HepG2 (cell line): Measurements from ENCODE around the gene EARS2. TPM values are rescaled to one million over a fixed set of nuclear protein-coding genes. Genes with fewer than 3 reads are reported as not detected.

ENCODE experiments used
- CREM ChIP-seq, 2 experiments: sonication (generic) in 1 of 2; formaldehyde crosslinking in 1 of 2; IDR thresholded peaks; 2 replicates each; pipeline versions ENCODE4 v1.4.0 to v1.6.1; 2016 to 2020; ENCODE audit warnings: antibody characterized with exemption in 1 of 2, mild to moderate bottlenecking in 1 of 2, missing genetic modification reagents in 1 of 2
- GLMP ChIP-seq: sonication (generic); formaldehyde crosslinking; IDR thresholded peaks from 2 replicates; pipeline ENCODE4 v1.9.0; 2021; ENCODE audit warnings: missing genetic modification reagents, mild to moderate bottlenecking, borderline replicate concordance
- POLR2AphosphoS2 ChIP-seq: IDR thresholded peaks from 2 replicates; pipeline ENCODE4 v1.6.1; 2011; ENCODE audit warnings: low read depth, low read length, improper control_type of control experiment
- TBL1XR1 ChIP-seq: fragments of 150-350 bp; IDR thresholded peaks from 2 replicates; pipeline ENCODE4 v1.6.1; 2014; ENCODE audit warnings: borderline replicate concordance, low read length; ENCODE audit not compliant: partially characterized antibody
- ZBTB40 ChIP-seq, 2 experiments: fragments of 450-650 bp in 1 of 2; sonication (generic) in 1 of 2; formaldehyde crosslinking in 1 of 2; IDR thresholded peaks; 2 replicates each; pipeline versions ENCODE4 v1.6.1 to v1.8.0; 2016 to 2022; ENCODE audit warnings: antibody characterized with exemption in 1 of 2, mild to moderate bottlenecking in 1 of 2, missing genetic modification reagents in 1 of 2
- ZNF234 ChIP-seq: sonication (generic); formaldehyde crosslinking; conservative IDR thresholded peaks from 2 replicates; pipeline ENCODE4 v1.5.1; 2020; ENCODE audit warnings: mild to moderate bottlenecking, missing genetic modification reagents
- ZNF407 ChIP-seq: sonication (generic); formaldehyde crosslinking; IDR thresholded peaks from one replicate; pipeline ENCODE4 v1.5.1; 2020; ENCODE audit warnings: mild to moderate bottlenecking, missing genetic modification reagents; ENCODE audit errors: not compliant biosample characterization
- polyA plus RNA-seq, 8 experiments: library from polyadenylated mRNA; depleted of rRNA in 3 of 8; stranded (reverse) in 7 of 8; unstranded in 1 of 8; fragments of >200 nt; fragmentation: Illumina TruSeq in 4 of 8; extraction: Trizol in 4 of 8; gene quantifications; 2 replicates each; pipeline versions ENCODE4 v1.2.1 to v1.2.3, GENCODE V29; 2011 to 2016; ENCODE audit warnings: low read depth in 4 of 8, missing spikeins in 1 of 8, mixed read lengths in 1 of 8; ENCODE audit not compliant: insufficient read depth in 1 of 8
- total RNA-seq, 5 experiments: library from RNA; depleted of rRNA; stranded (reverse); fragments of >200 nt; fragmentation: Illumina TruSeq; extraction: Trizol; gene quantifications; 2 replicates each; pipeline ENCODE4 v1.2.3, GENCODE V29; 2016; ENCODE audit warnings: low read depth in 1 of 5

EARS2 gene
- total and polyA plus RNA-seq, 2 of the 13 experiments (the other 11 are each of a cell fraction or from before 2014, with no cell fraction given): 49.4 to 80.4 TPM

DNA sequence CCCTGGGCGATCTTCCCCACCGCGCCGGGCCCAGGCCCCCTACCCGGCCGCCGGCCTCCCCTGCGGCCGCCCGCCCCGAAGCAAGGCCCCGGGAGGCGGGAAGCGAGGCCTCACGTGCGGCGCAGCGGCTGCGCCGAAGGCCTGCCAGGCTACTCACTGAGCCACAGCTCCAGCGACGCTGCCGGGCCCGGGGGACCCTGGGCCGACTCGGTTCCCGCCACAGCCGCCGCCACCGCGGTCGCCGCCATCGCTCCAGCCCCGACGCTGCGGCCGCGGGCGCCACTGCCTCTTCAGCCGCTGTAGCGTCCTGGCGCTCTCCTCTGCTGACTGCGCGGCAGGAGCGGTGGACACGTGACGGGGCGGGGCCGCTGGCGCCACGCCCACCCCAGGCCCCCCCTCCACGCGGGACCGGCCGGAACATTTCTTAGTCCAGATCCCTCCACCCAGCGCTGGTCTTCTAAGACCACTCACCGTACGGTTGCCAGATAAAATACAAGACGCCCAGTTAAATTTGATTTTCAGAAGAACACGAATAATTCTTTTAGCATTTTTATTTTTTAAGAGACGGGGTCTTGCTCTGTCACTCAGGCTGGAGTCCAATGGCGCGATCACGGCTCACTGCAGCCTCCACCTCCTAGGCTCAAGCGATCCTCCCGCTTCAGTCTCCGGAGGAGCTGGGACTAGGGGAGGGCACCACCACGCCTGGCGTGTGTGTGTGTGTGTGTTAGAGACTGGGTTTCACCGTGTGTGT lies 46.8 kb downstream of the EARS2 start, which contains the start of gene GGA2 (continued):
- TF ChIP-seq ZBTB40 (IDR thresholded peaks at IDR 0.05): no peak
- TF ChIP-seq ZBTB40 (CRISPR knock-in tag; IDR thresholded peaks at IDR 0.05): peak; percentile 75
- peak; percentile 64 for TF ChIP-seq ZNF407 (CRISPR knock-in tag)
- peak; percentile 81; the same call in 1 of the 2 replicates for TF ChIP-seq POLR2AphosphoS2
- peak; percentile 11 for TF ChIP-seq TBL1XR1
- TF ChIP-seq GLMP (CRISPR knock-in tag): no peak
- no peak; the same call in 1 of the 2 replicates for TF ChIP-seq ZNF234 (CRISPR knock-in tag)
- TF ChIP-seq CREM (IDR thresholded peaks at IDR 0.05): no peak
- no peak for TF ChIP-seq CREM (CRISPR knock-in tag; IDR thresholded peaks at IDR 0.05)
